Measurements from ENCODE around the gene FHOD1. TPM values are rescaled to one million over a fixed set of nuclear protein-coding genes. Genes with fewer than 3 reads are reported as not detected.

Gene FHOD1
- total RNA-seq, 4 donors from 2014 or later: 15.1 to 53.3 (median 32.5) TPM

DNA sequence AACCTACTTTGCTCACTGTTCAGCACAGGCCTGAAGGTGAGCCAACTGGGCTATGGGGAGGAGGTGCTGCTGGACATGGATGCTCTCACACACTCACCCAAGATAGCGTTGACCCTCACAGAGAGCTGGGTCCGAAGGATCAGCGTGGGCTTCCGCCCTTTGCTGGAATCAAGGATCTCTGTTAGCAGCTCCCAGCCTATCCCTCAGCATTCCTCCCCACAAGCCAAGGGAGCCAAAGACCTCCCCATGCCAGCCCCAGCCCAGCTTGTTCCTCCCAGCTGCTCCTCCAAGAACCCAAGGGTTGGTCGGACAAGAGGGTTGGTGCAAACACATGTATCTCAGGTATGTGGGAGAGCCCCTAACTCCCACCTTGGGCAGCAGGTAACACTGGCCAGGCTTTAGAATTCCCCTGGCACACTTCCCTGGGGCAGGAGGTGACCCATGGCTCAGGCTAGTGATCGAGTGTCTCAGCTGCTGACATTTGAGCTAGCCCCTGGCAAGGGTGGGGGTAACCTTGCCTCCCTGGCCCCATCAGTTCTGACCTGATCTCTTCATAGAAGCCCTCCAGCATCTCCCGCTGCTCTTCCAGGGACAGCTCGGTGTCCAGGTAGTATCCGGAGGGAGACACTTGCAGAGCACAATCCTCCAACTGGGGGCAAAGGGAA is 8.3 kb downstream of the FHOD1 start:
- TF ChIP-seq, protein P1, sequence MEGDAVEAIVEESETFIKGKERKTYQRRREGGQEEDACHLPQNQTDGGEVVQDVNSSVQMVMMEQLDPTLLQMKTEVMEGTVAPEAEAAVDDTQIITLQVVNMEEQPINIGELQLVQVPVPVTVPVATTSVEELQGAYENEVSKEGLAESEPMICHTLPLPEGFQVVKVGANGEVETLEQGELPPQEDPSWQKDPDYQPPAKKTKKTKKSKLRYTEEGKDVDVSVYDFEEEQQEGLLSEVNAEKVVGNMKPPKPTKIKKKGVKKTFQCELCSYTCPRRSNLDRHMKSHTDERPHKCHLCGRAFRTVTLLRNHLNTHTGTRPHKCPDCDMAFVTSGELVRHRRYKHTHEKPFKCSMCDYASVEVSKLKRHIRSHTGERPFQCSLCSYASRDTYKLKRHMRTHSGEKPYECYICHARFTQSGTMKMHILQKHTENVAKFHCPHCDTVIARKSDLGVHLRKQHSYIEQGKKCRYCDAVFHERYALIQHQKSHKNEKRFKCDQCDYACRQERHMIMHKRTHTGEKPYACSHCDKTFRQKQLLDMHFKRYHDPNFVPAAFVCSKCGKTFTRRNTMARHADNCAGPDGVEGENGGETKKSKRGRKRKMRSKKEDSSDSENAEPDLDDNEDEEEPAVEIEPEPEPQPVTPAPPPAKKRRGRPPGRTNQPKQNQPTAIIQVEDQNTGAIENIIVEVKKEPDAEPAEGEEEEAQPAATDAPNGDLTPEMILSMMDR (IDR thresholded peaks at IDR 0.05): no peak
- DNase-seq (ENCODE audit: low spot score) (no peak), ATAC-seq (ENCODE audit: low FRiP score) (no peak)

DNA sequence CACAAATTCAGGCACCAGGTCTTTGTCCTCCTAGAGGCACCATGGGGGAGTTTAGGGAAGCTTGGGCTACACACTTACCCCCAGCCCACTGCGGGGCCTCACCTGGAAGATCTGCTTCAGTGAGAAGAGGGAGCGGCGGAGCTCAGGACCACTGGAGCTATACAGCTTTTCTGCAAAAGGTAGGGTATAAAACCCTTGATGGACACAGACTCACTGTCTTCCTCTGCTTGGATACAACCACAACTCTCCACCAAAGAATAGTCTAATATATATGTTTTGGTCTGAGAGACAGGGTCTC is 9.1 kb downstream of the FHOD1 start:
- ATAC-seq (ENCODE audit: low FRiP score) (no peak), DNase-seq (ENCODE audit: low spot score) (no peak)
- TF ChIP-seq, protein P1 (IDR thresholded peaks at IDR 0.05): no peak

DNA sequence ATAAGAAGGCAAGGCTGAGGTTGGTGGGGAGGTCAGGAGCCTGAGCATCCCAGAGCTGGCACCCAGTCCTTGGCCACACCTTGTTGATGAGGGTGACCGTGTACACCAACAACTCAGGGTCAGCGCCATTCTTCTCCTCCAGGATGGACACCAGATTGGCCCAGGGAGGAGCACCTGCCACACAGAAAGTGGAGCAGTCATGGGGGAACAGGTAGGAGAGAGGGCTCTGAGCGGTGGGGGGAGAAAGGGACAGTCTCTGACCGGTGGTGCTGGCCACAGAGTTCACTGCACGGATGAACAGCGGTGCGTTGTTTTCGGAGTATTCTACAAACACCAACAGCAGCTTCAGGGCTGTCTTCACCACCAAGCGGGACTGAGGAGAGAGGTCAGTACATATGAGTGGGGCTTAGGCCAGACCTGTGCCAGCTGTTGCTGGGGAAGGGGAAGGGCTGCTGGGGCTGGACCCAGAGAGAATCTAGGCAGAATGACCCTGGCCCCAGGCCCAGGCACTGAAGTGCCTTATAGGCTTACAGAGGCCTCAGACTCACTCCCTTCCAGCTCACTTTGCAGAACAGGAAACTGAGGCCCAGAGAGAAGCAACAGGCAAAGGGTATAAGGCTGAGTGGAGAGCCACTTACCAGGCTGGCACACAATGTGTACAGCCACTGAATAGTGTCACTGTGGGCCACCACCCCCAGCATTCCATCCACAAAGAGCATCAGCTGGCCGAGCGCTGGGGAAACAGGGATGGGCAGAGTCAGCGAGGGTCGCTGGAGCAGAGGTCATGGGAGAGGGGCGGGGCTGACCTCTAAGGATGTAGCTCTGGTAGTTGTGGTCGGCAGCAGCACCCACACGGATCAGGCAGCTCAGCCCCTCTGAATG is 9.6 kb downstream of the FHOD1 start:
- TF ChIP-seq, protein P1 (IDR thresholded peaks at IDR 0.05): no peak
- DNase-seq (ENCODE audit: low spot score) (no peak), ATAC-seq (ENCODE audit: low FRiP score) (no peak)

DNA sequence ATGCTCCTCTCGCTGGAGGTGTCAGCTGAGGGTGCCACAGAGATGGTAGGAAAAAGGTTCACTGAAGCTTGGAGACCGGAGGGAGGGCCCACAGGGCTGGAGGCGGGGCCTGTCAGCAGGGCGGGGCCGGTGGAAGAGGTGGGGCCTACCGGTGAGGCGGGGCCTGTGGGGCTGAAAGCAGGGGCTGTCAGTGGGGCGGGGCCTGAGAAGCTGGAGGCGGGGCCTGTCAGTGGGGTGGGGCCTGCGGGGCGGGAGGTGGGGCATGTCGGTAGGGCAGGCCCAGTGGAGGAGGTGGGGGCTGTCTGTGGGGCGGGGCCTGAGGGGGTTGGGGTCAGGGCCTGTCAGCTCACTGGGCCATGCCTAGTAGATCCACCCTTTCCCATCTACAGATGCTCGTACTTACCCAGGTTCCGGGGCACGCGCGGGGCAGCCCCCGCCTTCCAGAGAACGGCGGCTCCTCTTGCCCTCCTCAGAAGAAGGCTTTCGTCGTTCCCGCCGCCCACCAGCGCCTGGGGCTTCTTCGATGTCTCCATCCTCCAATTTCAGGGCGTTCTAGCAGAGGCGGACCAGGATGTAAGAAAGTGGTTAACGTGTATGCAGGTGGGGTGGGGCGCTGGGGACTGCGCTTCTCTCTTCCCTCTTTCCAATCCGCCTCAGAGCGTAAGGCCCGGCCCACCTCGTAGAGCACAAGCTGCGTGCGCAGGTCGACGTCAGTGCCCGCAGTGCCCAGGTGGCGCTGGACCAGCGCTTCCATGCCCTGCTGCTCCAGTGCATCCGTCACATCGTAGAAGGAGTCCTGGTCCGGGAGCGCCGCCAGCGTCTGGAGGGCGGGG is 10.5 kb downstream of the FHOD1 start:
- ATAC-seq (ENCODE audit: low FRiP score) (no peak), DNase-seq (ENCODE audit: low spot score) (no peak)
- TF ChIP-seq, protein P1 (IDR thresholded peaks at IDR 0.05): no peak

DNA sequence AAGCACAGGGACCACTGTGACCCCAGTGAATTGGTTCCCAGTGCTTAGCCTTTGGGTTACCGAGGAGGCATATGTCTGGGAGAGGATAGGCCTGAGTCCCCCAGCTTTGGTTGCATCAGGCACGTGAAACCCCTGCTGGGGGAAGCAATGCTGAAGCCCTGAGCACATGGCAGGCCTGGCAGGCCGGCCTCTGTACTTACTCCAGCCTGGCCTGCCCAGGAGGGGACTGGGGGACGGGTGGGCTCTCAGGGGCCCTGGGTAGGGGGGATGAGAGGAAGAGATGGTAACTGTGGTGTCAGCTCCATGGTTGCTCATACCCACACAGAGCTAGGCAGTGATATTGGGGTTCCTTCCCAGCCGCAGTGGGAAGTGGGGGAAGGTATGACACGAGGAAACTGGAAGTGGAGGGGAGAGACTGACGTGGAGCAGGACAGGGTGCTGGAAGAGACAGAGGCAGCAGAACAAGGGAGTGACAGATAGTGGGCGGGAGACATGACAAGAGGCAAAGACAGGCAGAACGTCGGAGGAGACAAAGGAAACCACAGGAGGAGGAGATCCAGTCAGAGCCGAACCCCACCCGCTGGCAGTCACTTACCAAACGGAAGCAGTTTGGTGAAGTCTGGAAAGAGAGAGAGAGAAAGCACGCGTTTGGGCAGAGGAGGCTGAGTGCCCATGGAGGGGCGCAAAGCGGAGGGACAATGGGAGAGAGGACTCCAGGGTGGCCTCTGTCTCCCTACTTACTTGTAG is 11.3 kb downstream of the FHOD1 start:
- DNase-seq (ENCODE audit: low spot score): no peak
- TF ChIP-seq, protein P1 (IDR thresholded peaks at IDR 0.05): no peak
- ATAC-seq (ENCODE audit: low FRiP score): no peak

DNA sequence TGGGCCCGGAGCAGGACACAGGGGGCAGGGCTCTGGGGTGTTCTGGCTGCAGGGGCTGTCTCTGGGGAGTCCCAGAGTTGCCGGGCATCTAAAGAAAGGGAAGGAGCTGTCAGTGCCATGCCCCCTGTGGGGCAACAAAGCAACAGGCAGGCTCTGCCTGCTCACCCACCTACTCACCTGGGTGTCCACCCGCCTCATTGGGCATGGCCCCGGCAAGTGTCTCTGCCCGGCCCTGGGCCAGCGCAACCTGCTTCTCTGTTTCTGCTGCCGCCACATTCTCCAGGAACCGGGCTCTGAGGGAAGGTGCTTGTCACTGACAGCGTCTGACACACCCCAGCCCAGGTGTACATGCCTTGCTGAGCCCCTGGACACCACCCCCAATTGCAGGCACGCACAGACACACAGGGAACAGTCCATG is 13.1 kb downstream of the FHOD1 start:
- TF ChIP-seq, protein P1 (IDR thresholded peaks at IDR 0.05): no peak
- ATAC-seq (ENCODE audit: low FRiP score) (no peak), DNase-seq (ENCODE audit: low spot score) (no peak)

All from omental fat pad (tissue), 4 donors.